Esophagus muscularis mucosa (tissue), 4 donors: ENCODE data around the gene EXOC3L4. TPM values are rescaled to one million over a fixed set of nuclear protein-coding genes. Genes with fewer than 3 reads are reported as not detected.

ENCODE experiments used
- DNase-seq: peaks from one replicate; pipeline ENCODE4 v3.0.0-alpha.2; 2017; ENCODE audit errors: extremely low spot score
- H3K27ac ChIP-seq, 4 donors: fragments of 200-600 bp; sonication (generic); replicated peaks in 1 of 4; 1 replicate in 3 of 4; 2 replicates in 1 of 4; pipeline ENCODE4 v1.5.1; 2016 to 2019; ENCODE audit warnings: mild to moderate bottlenecking in 1 of 4
- H3K27me3 ChIP-seq, 4 donors: fragments of 200-600 bp; sonication (generic); one replicate each; pipeline versions ENCODE4 v1.5.1 to v1.6.0; 2016 to 2019
- H3K36me3 ChIP-seq, 4 donors: fragments of 200-600 bp; sonication (generic); one replicate each; pipeline ENCODE4 v1.5.1; 2016 to 2019
- H3K4me1 ChIP-seq, 4 donors: fragments of 200-600 bp; sonication (generic); one replicate each; pipeline ENCODE4 v1.5.1; 2016 to 2019
- H3K4me3 ChIP-seq, 4 donors: fragments of 200-600 bp; sonication (generic); 1 replicate in 2 of 4; 2 replicates in 2 of 4; pipeline ENCODE4 v1.5.1; 2016 to 2019; ENCODE audit warnings: mild to moderate bottlenecking in 4 of 4, moderate library complexity in 1 of 4
- H3K9me3 ChIP-seq, 4 donors: fragments of 200-600 bp; sonication (generic); 1 replicate in 3 of 4; 2 replicates in 1 of 4; pipeline ENCODE4 v1.5.1; 2016 to 2019
- CTCF ChIP-seq, 3 experiments: fragments of 200-600 bp in 2 of 3; fragments of 450-650 bp in 1 of 3; sonication (generic) in 2 of 3; IDR thresholded peaks; one replicate each; pipeline ENCODE4 v1.5.1; 2017 to 2019; ENCODE audit warnings: antibody characterized with exemption in 3 of 3, mild to moderate bottlenecking in 2 of 3, moderate library complexity in 1 of 3
- EP300 ChIP-seq: sonication (generic); formaldehyde crosslinking; IDR thresholded peaks from one replicate; pipeline ENCODE4 v1.6.1; 2017; ENCODE audit warnings: antibody characterized with exemption
- POLR2A ChIP-seq: fragments of 450-650 bp; IDR thresholded peaks from one replicate; pipeline ENCODE4 v1.6.1; 2017; ENCODE audit warnings: antibody characterized with exemption, moderate library complexity, mild to moderate bottlenecking, low read depth
- POLR2AphosphoS5 ChIP-seq, 2 donors: sonication (generic); formaldehyde crosslinking; IDR thresholded peaks; one replicate each; pipeline ENCODE4 v1.6.1; 2017; ENCODE audit warnings: antibody characterized with exemption in 2 of 2
- WGBS: methylation state at CpG from one replicate; pipeline ENCODE4 v1.1.5; 2018; 5-methylcytosine and 5-hydroxymethylcytosine counted together
- intact Hi-C: fragments of 100-400 bp; cut with DNase I; formaldehyde crosslinking; loops from one replicate; pipeline ENCODE4 v1.15.1; 2023
- total RNA-seq, 4 donors: library from RNA; depleted of rRNA; stranded (reverse); fragments of >200 nt; gene quantifications; one replicate each; pipeline versions ENCODE4 v1.1.0 to v1.2.1, GENCODE V29; 2016

Gene EXOC3L4
- total RNA-seq, 4 donors from 2014 or later, result 0.42 to 2.0 (median 1.2) TPM

GRCh38 chr14:103126873-103127304, 32.4 kb downstream of the EXOC3L4 start:
- whole genome bisulfite sequencing, result no CpG with 5 or more reads among the region's 62 CpGs
- peaks cover 0 to 31% (median 6%) of the 10 kb centered on the region in 4 donors for H3K27me3 ChIP-seq
- H3K9me3 ChIP-seq, result no peaks in the 10 kb centered on the region

GRCh38 chr14:103127356-103127755, 32.8 kb downstream of the EXOC3L4 start:
- Histone ChIP-seq H3K27ac (no peak overlapping the region), H3K36me3 (peaks cover 1 to 40% (median 31%) of the 10 kb centered on the region in 4 donors), H3K4me3 (peak overlapping the region; percentile 46 to 57 (median 48)), H3K4me1 (peaks cover 71 to 98% (median 92%) of the 10 kb centered on the region in 4 donors), H3K27me3 (peaks cover 0 to 27% (median 6%) of the 10 kb centered on the region in 4 donors), H3K9me3 (no peaks in the 10 kb centered on the region)
- no peak for DNase-seq
- TF ChIP-seq POLR2A (no peak), EP300 (no peak), CTCF (IDR thresholded peaks at IDR 0.05) (no peak), POLR2AphosphoS5 (IDR thresholded peaks at IDR 0.05) (no peak)
- intact Hi-C loops, result no loop called here
- 85% methylated on average over 5 of the region's 39 CpGs for WGBS

More at GRCh38 chr14:103126873-103127304, 32.4 kb downstream of the EXOC3L4 start:
- TF ChIP-seq CTCF (IDR thresholded peaks at IDR 0.05) (peak; percentile 8 to 28 (median 21)), POLR2AphosphoS5 (IDR thresholded peaks at IDR 0.05) (no peak)
- Histone ChIP-seq H3K36me3 (peaks cover 0 to 35% (median 26%) of the 10 kb centered on the region in 4 donors), H3K4me1 (peaks cover 74 to 98% (median 93%) of the 10 kb centered on the region in 4 donors), H3K27ac (peak overlapping the region; percentile 26 to 63 (median 56)), H3K4me3 (peak overlapping the region; percentile 46 to 57 (median 48))
- intact Hi-C loops, result no loop called here
- no peak for DNase-seq

GRCh38 chr14:103127861-103128598, 33.5 kb downstream of the EXOC3L4 start:
- H3K36me3 ChIP-seq, result peaks cover 6 to 46% (median 37%) of the 10 kb centered on the region in 4 donors
- no peak for DNase-seq
- peaks cover 64 to 98% (median 89%) of the 10 kb centered on the region in 4 donors for H3K4me1 ChIP-seq
- H3K4me3 ChIP-seq, result peak overlapping the region in 1 of 4 donors; percentile 50
- no peaks in the 10 kb centered on the region for H3K9me3 ChIP-seq
- H3K27ac ChIP-seq, result peak overlapping the region in 2 of 4 donors; percentile 30 to 52
- peaks cover 0 to 20% (median 4%) of the 10 kb centered on the region in 4 donors for H3K27me3 ChIP-seq
- WGBS, result 90% methylated on average over 15 of the region's 16 CpGs
- TF ChIP-seq EP300 (no peak), POLR2AphosphoS5 (IDR thresholded peaks at IDR 0.05) (no peak), CTCF (IDR thresholded peaks at IDR 0.05) (no peak), POLR2A (no peak)
- intact Hi-C loops, result no loop called here

- DNase-seq, result no peak
- H3K27ac ChIP-seq, result peak overlapping the region in 2 of 4 donors; percentile 42 to 52
- peaks cover 6 to 54% (median 45%) of the 10 kb centered on the region in 4 donors for H3K36me3 ChIP-seq
- peaks cover 0 to 13% (median 0%) of the 10 kb centered on the region in 4 donors for H3K27me3 ChIP-seq
- H3K4me1 ChIP-seq, result peaks cover 62 to 91% (median 82%) of the 10 kb centered on the region in 4 donors
- no peaks in the 10 kb centered on the region for H3K9me3 ChIP-seq
- TF ChIP-seq POLR2A, result no peak
- TF ChIP-seq EP300, result no peak
- TF ChIP-seq CTCF (IDR thresholded peaks at IDR 0.05), result no peak
- H3K4me3 ChIP-seq, result no peak overlapping the region
- 58% methylated on average over 13 of the region's 13 CpGs for WGBS
- intact Hi-C loops, result no loop called here
Observed at GRCh38 chr14:103128631-103129300, 34.2 kb downstream of the EXOC3L4 start.
